Measurements from ENCODE around the gene ADORA2A.

- TF ChIP-seq POLR2AphosphoS5 (IDR thresholded peaks at IDR 0.05) = no peak
- TF ChIP-seq CTCF (IDR thresholded peaks at IDR 0.05) = no peak
- no peak for TF ChIP-seq POLR2A (IDR thresholded peaks at IDR 0.05)
Observed at GRCh38 chr22:24446260-24446611, 18.8 kb downstream of the ADORA2A start.

Measured in stomach (tissue), 4 donors.